GM12878 (cell line): ENCODE results near the gene PDZD7. TPM values are rescaled to one million over a fixed set of nuclear protein-coding genes. Genes with fewer than 3 reads are reported as not detected.

Experiments used
- ATAC-seq: fragments of 200-7000 bp; cut with Tn5 transposase; 3 replicates; pipeline ENCODE4 v1.9.1; 2020; ENCODE audit warnings: mild to moderate bottlenecking, moderate library complexity
- BruUV-seq: library from RNA; stranded (reverse); fragments of 400-500 nt; replicated peaks from 2 replicates; lab custom pipeline; 2021; lab: Mats Ljungman, UMichigan
- CTCF ChIA-PET: fragments of 300-600 bp; sonication (Branson Sonifier 250); formaldehyde crosslinking; extraction: SDS; loops from one replicate; lab custom pipeline; 2021; ENCODE audit warnings: inconsistent platforms; lab: Yijun Ruan, JAX
- POLR2A ChIA-PET: fragments of 350-600 bp; formaldehyde crosslinking; extraction: SDS; loops from one replicate; lab custom pipeline; 2021; ENCODE audit warnings: inconsistent platforms; lab: Charles Lee
- RAD21 ChIA-PET: fragments of 300-600 bp; sonication (Branson Sonifier 250); formaldehyde crosslinking; loops from one replicate; lab custom pipeline; 2023; ENCODE audit warnings: antibody characterized with exemption; ENCODE audit not compliant: unreplicated experiment; lab: Charles Lee
- SMC1A ChIA-PET: fragments of 300-600 bp; sonication (Branson Sonifier 250); formaldehyde crosslinking; loops from one replicate; lab custom pipeline; 2023; ENCODE audit not compliant: unreplicated experiment, uncharacterized antibody; lab: Charles Lee
- DNase-seq: peaks from one replicate; pipeline ENCODE4 v3.0.0-alpha.2; 2011; ENCODE audit warnings: low read depth, low spot score
- FAIRE-seq: peaks from 3 replicates; lab custom pipeline; 2011; peaks lifted over from hg19 to GRCh38; lab: Jason Lieb, UNC
- H2AFZ ChIP-seq: 2 replicates; pipeline ENCODE4 v1.6.0; 2011; ENCODE audit warnings: low read depth, low read length, control low read depth; ENCODE audit not compliant: control insufficient read depth
- H3K27ac ChIP-seq: 2 replicates; pipeline ENCODE4 v1.5.1; 2011; ENCODE audit warnings: control low read depth; ENCODE audit not compliant: control insufficient read depth, insufficient read depth
- H3K27me3 ChIP-seq, 2 experiments: replicated peaks in 1 of 2; 2 replicates each; pipeline versions ENCODE4 v1.6.0 to v1.6.1; 2011; ENCODE audit warnings: low read length in 1 of 2; ENCODE audit not compliant: control insufficient read depth in 2 of 2, insufficient read depth in 2 of 2
- H3K36me3 ChIP-seq, 2 experiments: 2 replicates each; pipeline ENCODE4 v1.5.1; 2011; ENCODE audit warnings: low read length in 1 of 2; ENCODE audit not compliant: control insufficient read depth in 2 of 2, insufficient read depth in 2 of 2
- H3K4me1 ChIP-seq: 2 replicates; pipeline ENCODE4 v1.6.1; 2011; ENCODE audit warnings: mild to moderate bottlenecking, low read length, moderate library complexity, mixed read lengths; ENCODE audit not compliant: control insufficient read depth, insufficient read depth
- H3K4me2 ChIP-seq: 2 replicates; pipeline ENCODE4 v1.6.0; 2011; ENCODE audit warnings: control low read depth; ENCODE audit not compliant: control insufficient read depth, insufficient read depth
- H3K4me3 ChIP-seq: fragments of 200-600 bp; sonication (generic); 2 replicates; pipeline ENCODE4 v1.5.1; 2016
- H3K79me2 ChIP-seq: 2 replicates; pipeline ENCODE4 v1.6.0; 2011; ENCODE audit warnings: low read length; ENCODE audit not compliant: control insufficient read depth, insufficient read depth
- H3K9ac ChIP-seq: 2 replicates; pipeline ENCODE4 v1.8.0; 2011; ENCODE audit warnings: low read length, control low read depth, mixed read lengths; ENCODE audit not compliant: control insufficient read depth, insufficient read depth
- H3K9me3 ChIP-seq: replicated peaks from 3 replicates; pipeline ENCODE4 v1.5.1; 2011; ENCODE audit warnings: mild to moderate bottlenecking, low read length; ENCODE audit not compliant: control insufficient read depth, insufficient read depth
- H4K20me1 ChIP-seq: 2 replicates; pipeline ENCODE4 v1.6.0; 2011; ENCODE audit not compliant: control insufficient read depth, insufficient read depth
- ATF7 ChIP-seq: fragments of 450-650 bp; IDR thresholded peaks from 2 replicates; pipeline ENCODE4 v1.6.1; 2016; ENCODE audit warnings: low read depth, mild to moderate bottlenecking
- BHLHE40 ChIP-seq, 2 experiments: fragments of 450-650 bp in 1 of 2; IDR thresholded peaks; 2 replicates each; pipeline ENCODE4 v1.6.1; 2011 to 2017; ENCODE audit warnings: low read depth in 2 of 2, borderline replicate concordance in 1 of 2, improper control_type of control experiment in 1 of 2, low read length in 1 of 2, mild to moderate bottlenecking in 1 of 2
- CREB1 ChIP-seq: IDR thresholded peaks from 2 replicates; pipeline ENCODE4 v1.6.1; 2012; ENCODE audit warnings: low read depth, mild to moderate bottlenecking, inconsistent platforms
- GATAD2B ChIP-seq: fragments of 450-650 bp; conservative IDR thresholded peaks from 2 replicates; pipeline ENCODE4 v1.6.1; 2017; ENCODE audit warnings: low read depth, mild to moderate bottlenecking, moderate library complexity
- IKZF2 ChIP-seq, 2 experiments: fragments of 450-650 bp; IDR thresholded peaks; 2 replicates each; pipeline ENCODE4 v1.6.1; 2017; ENCODE audit warnings: mild to moderate bottlenecking in 2 of 2, moderate library complexity in 2 of 2
- MTA2 ChIP-seq: fragments of 450-650 bp; IDR thresholded peaks from 2 replicates; pipeline ENCODE4 v1.6.1; 2016; ENCODE audit warnings: low read depth, mild to moderate bottlenecking, moderate library complexity
- NBN ChIP-seq: fragments of 450-650 bp; IDR thresholded peaks from 2 replicates; pipeline ENCODE4 v1.6.1; 2016
- PAX5 ChIP-seq: IDR thresholded peaks from 2 replicates; pipeline ENCODE4 v1.6.1; 2011; ENCODE audit warnings: low read depth, low read length, borderline replicate concordance
- POLR2AphosphoS2 ChIP-seq: IDR thresholded peaks from 2 replicates; pipeline ENCODE4 v1.6.1; 2011; ENCODE audit warnings: low read depth, mild to moderate bottlenecking, low read length, improper control_type of control experiment, moderate library complexity
- SMC3 ChIP-seq: IDR thresholded peaks from 2 replicates; pipeline ENCODE4 v1.6.1; 2011; ENCODE audit warnings: low read length, improper control_type of control experiment, borderline replicate concordance
- SREBF2 ChIP-seq: IDR thresholded peaks from 2 replicates; pipeline ENCODE4 v1.6.1; 2012; ENCODE audit warnings: mild to moderate bottlenecking, low read length
- SUPT20H ChIP-seq: IDR thresholded peaks from 2 replicates; pipeline ENCODE4 v1.6.1; 2011; ENCODE audit warnings: low read depth, mild to moderate bottlenecking, low read length, moderate library complexity, borderline replicate concordance; ENCODE audit not compliant: control insufficient read depth
- TAF1 ChIP-seq: IDR thresholded peaks from 2 replicates; pipeline ENCODE4 v1.6.1; 2011; ENCODE audit warnings: mild to moderate bottlenecking, low read depth, low read length, borderline replicate concordance
- WGBS: methylation state at CpG from one replicate; pipeline ENCODE4 v1.1.6; 2016; ENCODE audit warnings: low lambda C conversion rate; ENCODE audit not compliant: insufficient replicate concordance, insufficient coverage; ENCODE audit errors: missing lambda C conversion rate; 5-methylcytosine and 5-hydroxymethylcytosine counted together
- in situ Hi-C: fragments of 300-500 bp; cut with MboI; formaldehyde crosslinking; loops from 9 replicates; pipeline ENCODE4 v1.14.3; 2018; ENCODE audit warnings: mixed read lengths
- intact Hi-C: fragments of 100-400 bp; cut with micrococcal nuclease; formaldehyde crosslinking; loops from one replicate; pipeline ENCODE4 v1.14.2; 2022; ENCODE audit not compliant: unreplicated experiment
- polyA plus RNA-seq, 11 experiments: library from polyadenylated mRNA; depleted of rRNA in 4 of 11; unstranded in 6 of 11; stranded (reverse) in 5 of 11; fragments of >200 nt; fragmentation: Nextera tagmentation in 4 of 11; fragmentation: Illumina TruSeq in 1 of 11; extraction: Ambion mirVana in 4 of 11; extraction: Trizol in 1 of 11; gene quantifications; 1 replicate in 1 of 11; 2 replicates in 10 of 11; pipeline versions ENCODE4 v1.2.1 to v1.2.3, GENCODE V29; 2011 to 2016; ENCODE audit warnings: inconsistent platforms in 2 of 11, missing spikeins in 2 of 11, low read depth in 1 of 11
- total RNA-seq, 4 experiments: library from RNA; depleted of rRNA in 3 of 4; stranded (reverse); fragments of >200 nt in 3 of 4; fragmentation: Illumina TruSeq in 1 of 4; extraction: Trizol in 1 of 4; gene quantifications; 2 replicates each; pipeline versions ENCODE4 v1.2.1 to v1.2.3, GENCODE V29; 2013 to 2021
- TF ChIP-seq, protein P1 (sequence below): fragments of 450-650 bp; IDR thresholded peaks from 2 replicates; pipeline ENCODE4 v1.6.1; 2016; ENCODE audit warnings: mild to moderate bottlenecking

PDZD7 gene
- total and polyA plus RNA-seq, 10 of the 15 experiments (the other 5 are each of a cell fraction or from before 2014, with no cell fraction given): 0.01 to 0.20 (median 0.03) TPM; not detected in 7

DNA sequence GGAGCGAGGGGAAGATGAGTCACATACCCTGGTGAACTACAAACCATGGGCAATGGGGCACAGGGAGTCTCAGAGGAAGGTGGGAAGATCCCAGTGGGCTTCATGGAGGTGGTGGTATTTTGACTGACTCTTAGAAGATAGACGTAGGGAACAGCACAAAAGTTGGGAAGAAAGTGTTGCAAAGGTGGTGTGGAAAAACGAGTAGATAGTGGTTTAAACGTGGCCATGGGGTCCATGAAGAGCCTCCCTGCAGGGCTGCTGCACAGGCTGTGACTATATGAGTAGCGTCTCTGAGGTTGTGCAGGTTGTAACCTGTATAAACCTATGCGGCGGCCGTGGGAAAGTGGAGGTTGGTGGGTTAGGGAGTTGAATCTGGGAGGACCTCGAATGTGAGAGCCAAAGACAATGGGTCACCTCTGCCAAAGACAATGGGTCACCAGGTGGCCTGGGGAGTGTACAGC lies 17.5 kb downstream of the PDZD7 start:
- Histone ChIP-seq H3K27ac (no peak overlapping the region), H3K4me1 (peaks cover 8% of the 10 kb centered on the region), H3K4me2 (no peak overlapping the region), H3K27me3 (peaks cover 7 to 10% of the 10 kb centered on the region in 2 experiments), H3K9ac (no peak overlapping the region), H2AFZ (no peak overlapping the region), H3K79me2 (no peaks in the 10 kb centered on the region), H3K9me3 (no peaks in the 10 kb centered on the region), H3K4me3 (no peak overlapping the region), H3K36me3 (no peaks in the 10 kb centered on the region), H4K20me1 (no peaks in the 10 kb centered on the region)
- RAD21 ChIA-PET: interaction anchor here (0.9 to 3.2 kb wide), 2 partner anchors 14 to 26 kb away, joined by 6 to 26 read pairs; partner anchors contain the start of genes LZTS2, MRPL43 and TWNK
- WGBS: 40% methylated on average over 9 of the region's 9 CpGs
- CTCF ChIA-PET: interaction anchor here (0.6 to 6.8 kb wide), 15 partner anchors 11 to 477 kb away, joined by 3 to 91 read pairs (median 8); partner anchors contain the start of genes LZTS2, MRPL43, PDZD7 and SFXN3
- POLR2A ChIA-PET: no interaction called here
- BruUV-seq: no TSS peak
- no peak for FAIRE-seq
- no peak for DNase-seq
- in situ Hi-C loops: no loop called here
- TF ChIP-seq SUPT20H (no peak), CREB1 (no peak)
- SMC1A ChIA-PET: interaction anchor here (1.2 to 2.4 kb wide), 3 partner anchors 15 to 135 kb away, joined by 4 to 9 read pairs (median 6); no protein-coding TSS in a partner anchor
- intact Hi-C loops: loop anchor here (1.0 kb wide), 1 partner anchor 14 kb away; the partner anchor contains the start of gene LZTS2
- no peak for ATAC-seq

DNA sequence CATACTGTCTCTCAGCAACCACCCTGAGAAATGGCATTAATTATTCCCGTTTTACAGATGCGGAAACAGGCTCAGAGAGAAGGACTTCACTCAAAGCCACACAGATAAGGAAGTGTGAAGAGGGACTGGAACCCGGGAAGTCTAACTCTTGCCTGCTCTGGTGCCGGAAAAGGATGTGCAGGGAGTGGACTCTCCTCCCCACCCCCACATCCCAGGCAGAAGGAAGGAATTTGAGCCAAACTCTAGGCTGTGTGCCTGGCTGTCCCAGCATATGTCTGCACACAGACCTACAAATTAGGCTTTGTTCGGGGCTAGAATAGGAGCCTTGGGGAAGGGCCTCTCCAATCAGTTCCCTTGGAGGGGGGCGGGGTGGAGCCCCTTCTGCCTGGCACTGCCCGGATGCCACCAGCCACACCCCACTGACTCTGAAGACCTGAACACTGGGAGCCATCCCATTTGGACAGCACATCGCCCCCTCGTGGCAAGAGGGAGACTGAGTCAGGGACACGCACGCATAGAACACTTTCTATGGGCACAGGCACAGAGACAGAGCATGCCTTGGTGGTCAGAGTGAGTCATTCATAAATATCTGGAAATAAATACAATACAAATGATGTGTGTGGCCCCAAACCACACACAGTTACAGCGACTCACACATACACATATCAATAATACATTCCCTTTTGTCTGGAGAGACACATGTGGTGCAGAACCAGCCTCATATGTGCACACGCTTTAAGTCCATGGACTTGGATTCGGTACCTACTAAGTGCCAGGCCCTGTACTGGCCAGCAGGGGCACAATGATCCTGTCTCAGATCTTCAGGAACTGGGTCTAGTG lies 18.2 kb downstream of the PDZD7 start:
- no peak overlapping the region for H3K27ac ChIP-seq
- in situ Hi-C loops (no loop called here), intact Hi-C loops (loop anchor here (1.0 kb wide), 1 partner anchor 13 kb away; the partner anchor contains the start of gene LZTS2)
- H3K4me1 ChIP-seq: peaks cover 3% of the 10 kb centered on the region; the same call in 1 of the 2 replicates
- ATAC-seq (peak; percentile 91), DNase-seq (peak; percentile 61), FAIRE-seq (peak; percentile 83)
- no peak overlapping the region for H3K9ac ChIP-seq
- ChIA-PET RAD21 (interaction anchor here (1.1 kb wide), 1 partner anchor 14 kb away, joined by 3 read pairs; no protein-coding TSS in a partner anchor), POLR2A (no interaction called here), SMC1A (interaction anchor here (1.6 kb wide), 1 partner anchor 14 kb away, joined by 6 read pairs; no protein-coding TSS in a partner anchor), CTCF (interaction anchor here (1.1 to 2.2 kb wide), 5 partner anchors 10 to 99 kb away, joined by 3 to 8 read pairs (median 5); partner anchors contain the start of gene LZTS2)
- no peaks in the 10 kb centered on the region for H3K79me2 ChIP-seq
- H3K36me3 ChIP-seq: no peaks in the 10 kb centered on the region
- H3K9me3 ChIP-seq: no peaks in the 10 kb centered on the region
- WGBS: 13% methylated on average over 14 of the region's 14 CpGs
- H3K4me3 ChIP-seq: no peak overlapping the region
- no peak overlapping the region for H3K4me2 ChIP-seq
- BruUV-seq: no TSS peak
- H3K27me3 ChIP-seq: peaks cover 3 to 8% of the 10 kb centered on the region in 2 experiments
- no peaks in the 10 kb centered on the region for H4K20me1 ChIP-seq
- H2AFZ ChIP-seq: no peak overlapping the region
- TF ChIP-seq ATF7 (peak; percentile 47), MTA2 (peak; percentile 24; the same call in 1 of the 2 replicates), GATAD2B (peak; percentile 49; the same call in 1 of the 2 replicates), POLR2AphosphoS2 (no peak), PAX5 (peak; percentile 71; the same call in 1 of the 2 replicates), SREBF2 (no peak), SMC3 (peak; percentile 54; the same call in 1 of the 2 replicates), NBN (0 out of 2 replicates have a peak, but pooled peaks have one; percentile 49), BHLHE40 (IDR thresholded peaks at IDR 0.05; ENCODE audit: borderline replicate concordance in 1 of 2, low read depth in 2 of 2, low read length in 1 of 2) (peak; percentile 67 to 70; a peak in 3 of 4 replicates), TAF1 (no peak), IKZF2 (IDR thresholded peaks at IDR 0.05) (peak; percentile 60 to 85; a peak in 2 of 4 replicates)
- TF ChIP-seq, protein P1, sequence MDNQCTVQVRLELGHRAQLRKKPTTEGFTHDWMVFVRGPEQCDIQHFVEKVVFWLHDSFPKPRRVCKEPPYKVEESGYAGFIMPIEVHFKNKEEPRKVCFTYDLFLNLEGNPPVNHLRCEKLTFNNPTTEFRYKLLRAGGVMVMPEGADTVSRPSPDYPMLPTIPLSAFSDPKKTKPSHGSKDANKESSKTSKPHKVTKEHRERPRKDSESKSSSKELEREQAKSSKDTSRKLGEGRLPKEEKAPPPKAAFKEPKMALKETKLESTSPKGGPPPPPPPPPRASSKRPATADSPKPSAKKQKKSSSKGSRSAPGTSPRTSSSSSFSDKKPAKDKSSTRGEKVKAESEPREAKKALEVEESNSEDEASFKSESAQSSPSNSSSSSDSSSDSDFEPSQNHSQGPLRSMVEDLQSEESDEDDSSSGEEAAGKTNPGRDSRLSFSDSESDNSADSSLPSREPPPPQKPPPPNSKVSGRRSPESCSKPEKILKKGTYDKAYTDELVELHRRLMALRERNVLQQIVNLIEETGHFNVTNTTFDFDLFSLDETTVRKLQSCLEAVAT: no peak
